Activated CD8-positive, alpha-beta memory T cell treated with anti-CD3 and anti-CD28 coated beads, Interleukin-2, amount 50 U/mL, for 24 hours (primary cell): Measurements from ENCODE around the gene LRIG2.
"Not testable (repeated sequence)": the region's sequence is repeated elsewhere in the genome, so short reads cannot be mapped to it uniquely, and the experiment has no call there.

Source experiments
- DNase-seq: peaks from one replicate; pipeline ENCODE4 v3.0.0-alpha.2; 2020; ENCODE audit errors: extremely low read depth

Gene LRIG2, protein sequence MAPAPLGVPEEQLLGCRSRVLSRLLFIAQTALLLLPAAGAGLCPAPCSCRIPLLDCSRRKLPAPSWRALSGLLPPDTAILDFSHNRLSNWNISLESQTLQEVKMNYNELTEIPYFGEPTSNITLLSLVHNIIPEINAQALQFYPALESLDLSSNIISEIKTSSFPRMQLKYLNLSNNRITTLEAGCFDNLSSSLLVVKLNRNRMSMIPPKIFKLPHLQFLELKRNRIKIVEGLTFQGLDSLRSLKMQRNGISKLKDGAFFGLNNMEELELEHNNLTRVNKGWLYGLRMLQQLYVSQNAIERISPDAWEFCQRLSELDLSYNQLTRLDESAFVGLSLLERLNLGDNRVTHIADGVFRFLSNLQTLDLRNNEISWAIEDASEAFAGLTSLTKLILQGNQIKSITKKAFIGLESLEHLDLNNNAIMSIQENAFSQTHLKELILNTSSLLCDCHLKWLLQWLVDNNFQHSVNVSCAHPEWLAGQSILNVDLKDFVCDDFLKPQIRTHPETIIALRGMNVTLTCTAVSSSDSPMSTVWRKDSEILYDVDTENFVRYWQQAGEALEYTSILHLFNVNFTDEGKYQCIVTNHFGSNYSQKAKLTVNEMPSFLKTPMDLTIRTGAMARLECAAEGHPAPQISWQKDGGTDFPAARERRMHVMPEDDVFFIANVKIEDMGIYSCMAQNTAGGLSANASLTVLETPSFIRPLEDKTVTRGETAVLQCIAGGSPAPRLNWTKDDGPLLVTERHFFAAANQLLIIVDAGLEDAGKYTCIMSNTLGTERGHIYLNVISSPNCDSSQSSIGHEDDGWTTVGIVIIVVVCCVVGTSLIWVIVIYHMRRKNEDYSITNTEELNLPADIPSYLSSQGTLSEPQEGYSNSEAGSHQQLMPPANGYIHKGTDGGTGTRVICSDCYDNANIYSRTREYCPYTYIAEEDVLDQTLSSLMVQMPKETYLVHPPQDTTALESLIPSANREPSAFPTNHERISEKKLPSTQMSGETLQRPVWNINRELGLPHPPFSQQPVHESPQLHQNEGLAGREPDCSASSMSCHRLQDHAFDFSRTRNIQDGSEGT

GRCh38 chr1:113072757-113073478 lies at the start of gene LRIG2:
Gene LRIG2, plus strand, starts transcription at chr1:113073198. Its CDS starts 209 bp downstream, at chr1:113073407.
- peak; percentile 96 for DNase-seq

DNA sequence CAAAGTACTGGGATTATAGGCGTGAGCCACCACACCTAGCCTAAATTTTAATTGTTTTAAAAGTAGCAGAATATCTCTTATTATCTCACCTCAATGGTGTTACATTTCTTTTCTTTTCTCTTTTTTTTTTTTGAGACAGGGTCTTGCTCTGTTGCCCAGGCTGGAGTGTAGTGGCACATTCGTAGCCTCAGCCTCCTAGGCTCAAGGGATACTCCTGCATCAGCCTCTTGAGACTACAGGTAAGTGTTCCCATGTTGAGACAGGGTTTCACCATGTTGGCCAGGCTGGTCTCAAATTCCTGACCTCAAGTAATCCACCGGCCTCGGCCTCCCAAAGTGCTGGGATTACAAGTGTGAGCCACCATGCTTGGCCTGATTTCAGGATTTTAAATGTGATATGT lies 49.7 kb upstream of the LRIG2 start:
- not testable (repeated sequence) for DNase-seq

DNA sequence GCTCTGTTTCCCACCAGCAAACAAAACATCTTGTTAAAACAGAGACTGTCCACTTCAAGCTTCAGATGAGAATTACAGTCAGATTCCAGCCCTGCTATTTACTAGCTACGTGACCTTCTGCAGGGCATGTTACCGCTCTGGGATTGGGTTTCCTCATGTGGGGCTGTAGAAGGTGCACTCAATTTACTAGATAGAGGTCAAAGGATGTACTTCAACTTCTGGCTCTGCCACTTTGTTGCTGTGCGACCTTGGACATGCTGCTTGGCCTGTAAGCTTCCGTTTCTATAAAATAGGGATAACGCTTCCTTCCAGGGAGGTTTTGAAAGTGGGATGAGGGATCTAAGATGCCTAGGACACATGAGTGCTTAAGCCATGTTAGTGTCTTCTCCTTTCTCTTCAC lies 46.0 kb upstream of the LRIG2 start:
- DNase-seq, result no peak

GRCh38 chr1:113027449-113027848 lies 45.5 kb upstream of the LRIG2 start:
- no peak for DNase-seq

GRCh38 chr1:113029822-113030221 lies 43.2 kb upstream of the LRIG2 start:
- DNase-seq, result no peak

- DNase-seq, result no peak
These were observed 41.6 kb upstream of the LRIG2 start for GRCh38 chr1:113031171-113031933.

GRCh38 chr1:113035086-113035485 lies 37.9 kb upstream of the LRIG2 start:
- no peak for DNase-seq

DNA sequence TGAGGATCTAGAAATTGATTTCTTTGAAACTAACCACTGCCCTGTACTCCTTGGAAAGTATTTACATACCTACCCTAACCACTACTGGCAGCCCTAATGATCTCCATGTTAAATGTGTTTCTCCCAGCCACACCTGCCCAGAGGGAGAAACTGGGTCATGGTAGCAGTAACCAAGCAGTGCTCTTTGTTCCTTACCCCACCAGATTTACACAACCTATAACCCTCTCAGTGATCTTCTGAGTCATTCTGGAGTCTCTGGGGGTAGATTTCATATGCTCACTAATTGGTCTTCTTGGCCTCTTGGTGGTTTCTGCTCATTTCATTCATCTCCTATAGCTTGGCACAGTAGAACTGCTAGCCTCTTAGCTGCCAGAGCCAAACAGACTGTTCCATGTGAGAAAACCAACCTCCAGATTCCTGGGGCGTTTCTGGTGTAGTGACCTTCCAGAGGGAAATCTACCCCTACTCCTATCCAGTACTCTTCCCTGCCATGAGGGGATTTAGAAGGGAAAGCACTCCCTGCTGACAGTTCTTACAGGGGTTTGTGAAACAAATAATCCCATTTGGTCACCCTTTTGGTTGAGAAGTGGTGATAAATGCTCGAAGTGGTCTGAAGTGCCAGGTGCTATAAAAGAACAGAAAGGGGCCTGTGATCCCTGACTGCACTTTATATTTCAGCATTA lies 36.2 kb upstream of the LRIG2 start:
- DNase-seq, result no peak

- DNase-seq, result no peak
These were observed 33.0 kb upstream of the LRIG2 start for GRCh38 chr1:113040041-113040440.

GRCh38 chr1:113040718-113041412 lies 32.1 kb upstream of the LRIG2 start:
- no peak for DNase-seq

- no peak for DNase-seq
These were observed 31.3 kb upstream of the LRIG2 start for GRCh38 chr1:113041569-113042284.

- DNase-seq, result no peak
These were observed 30.5 kb upstream of the LRIG2 start for GRCh38 chr1:113042285-113043143.

DNA sequence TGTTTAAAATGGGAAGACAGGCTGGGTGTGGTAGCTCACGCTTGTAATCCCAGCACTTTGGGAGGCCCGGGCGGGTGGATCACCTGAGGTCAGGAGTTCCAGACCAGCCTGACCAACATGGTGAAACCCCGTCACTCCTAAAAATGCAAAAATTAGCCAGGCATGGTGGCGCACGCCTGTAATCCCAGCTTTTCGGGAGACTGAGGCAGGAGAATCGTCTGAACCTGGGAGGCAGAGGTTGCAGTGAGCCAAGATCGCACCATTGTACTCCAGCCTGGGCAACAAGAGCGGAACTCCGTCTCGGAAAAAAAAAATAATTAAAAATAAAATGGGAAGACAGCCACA lies 29.9 kb upstream of the LRIG2 start:
- DNase-seq, result not testable (repeated sequence)

- no peak for DNase-seq
These were observed 26.4 kb upstream of the LRIG2 start for GRCh38 chr1:113046569-113046968.

DNA sequence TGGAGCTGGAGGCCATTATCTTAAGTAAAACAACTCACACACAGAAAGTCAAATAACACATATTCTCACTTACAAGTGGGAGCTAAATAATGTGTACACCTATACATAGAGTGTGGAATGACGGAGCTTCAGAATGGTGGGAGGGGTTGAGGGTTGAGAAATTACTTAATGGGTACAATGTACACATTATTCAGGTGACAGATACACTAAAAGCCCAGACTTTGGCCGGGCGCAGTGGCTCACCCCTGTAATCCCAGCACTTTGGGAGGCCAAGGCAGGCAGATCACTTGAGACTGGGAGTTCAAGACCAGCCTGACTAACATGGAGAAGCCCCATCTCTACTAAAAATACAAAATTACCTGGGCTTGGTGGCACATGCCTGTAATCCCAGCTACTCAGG lies 24.9 kb upstream of the LRIG2 start:
- DNase-seq, result no peak

- DNase-seq, result no peak
These were observed 19.5 kb upstream of the LRIG2 start for GRCh38 chr1:113053344-113054126.

DNA sequence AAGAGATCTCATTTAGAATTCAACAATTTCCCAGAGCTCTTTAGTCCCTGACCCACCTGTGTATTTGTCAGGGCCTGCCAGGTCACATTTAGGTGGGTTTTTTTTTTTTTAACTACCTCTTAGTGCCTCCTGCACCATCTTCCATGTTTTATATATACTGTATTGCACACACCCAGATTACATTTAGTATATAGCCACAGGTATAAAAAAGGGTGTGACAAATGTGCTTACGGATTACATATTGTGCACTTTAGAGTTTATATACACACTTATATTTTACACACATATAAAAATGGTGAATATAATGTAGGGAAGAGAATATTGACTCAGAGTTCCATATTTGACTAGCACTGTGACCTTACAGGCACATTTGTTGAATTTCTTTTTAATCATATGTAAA lies 17.4 kb upstream of the LRIG2 start:
- DNase-seq, result no peak

- DNase-seq, result no peak
These were observed 16.0 kb upstream of the LRIG2 start for GRCh38 chr1:113057006-113057405.
